NCI-H2107 treated with DMSO at 0.1 percent for 48 hours (cell line): ENCODE measurements around the gene LTB.

Experiments
- DNase-seq: peaks from one replicate; lab custom pipeline; 2025; ENCODE audit not compliant: unreplicated experiment; lab: John Stamatoyannopoulos, UW

LTB gene

DNA sequence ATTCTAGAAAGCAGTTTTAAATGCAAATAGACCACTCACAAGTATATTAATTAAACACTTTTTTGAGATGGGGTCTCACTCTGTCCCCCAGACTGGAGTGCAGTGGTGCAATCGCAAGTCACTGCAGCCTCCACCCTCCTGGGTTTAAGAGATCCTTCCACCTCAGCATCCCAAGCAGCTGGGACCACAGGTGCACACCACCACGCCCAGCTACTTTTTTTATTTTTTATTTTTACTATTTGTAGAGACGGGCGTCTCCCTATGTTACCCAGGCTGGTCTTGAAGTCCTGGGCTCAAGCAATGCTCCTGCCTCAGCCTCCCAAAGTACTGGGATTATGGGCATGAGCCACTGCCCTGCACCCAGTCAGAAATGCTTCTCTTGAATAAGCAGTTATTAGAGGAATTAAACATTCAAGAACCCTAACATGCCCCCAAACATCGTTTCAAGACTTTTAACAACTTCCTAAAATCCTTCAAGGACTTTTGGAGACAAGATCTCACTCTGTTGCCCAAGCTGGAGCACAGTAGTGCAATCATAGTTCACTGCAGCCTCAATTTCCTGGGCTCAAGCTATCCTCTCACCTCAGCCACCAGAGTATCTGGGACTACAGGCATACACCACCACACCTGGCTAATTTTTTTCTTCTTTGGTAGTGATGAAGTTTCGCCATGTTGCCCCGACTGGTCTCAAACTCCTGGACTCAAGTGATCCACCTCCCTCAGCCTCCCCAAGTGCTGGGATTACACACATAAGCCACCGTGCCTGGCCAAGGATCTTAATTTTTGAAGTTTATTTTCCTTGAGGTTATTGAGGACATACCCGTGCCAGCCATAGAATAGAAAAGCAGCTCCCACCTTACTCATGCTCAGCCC, 50.2 kb downstream of the LTB start:
- DNase-seq = no peak

GRCh38 chr6:31531162-31531561, 51.1 kb downstream of the LTB start:
- no peak for DNase-seq

DNA sequence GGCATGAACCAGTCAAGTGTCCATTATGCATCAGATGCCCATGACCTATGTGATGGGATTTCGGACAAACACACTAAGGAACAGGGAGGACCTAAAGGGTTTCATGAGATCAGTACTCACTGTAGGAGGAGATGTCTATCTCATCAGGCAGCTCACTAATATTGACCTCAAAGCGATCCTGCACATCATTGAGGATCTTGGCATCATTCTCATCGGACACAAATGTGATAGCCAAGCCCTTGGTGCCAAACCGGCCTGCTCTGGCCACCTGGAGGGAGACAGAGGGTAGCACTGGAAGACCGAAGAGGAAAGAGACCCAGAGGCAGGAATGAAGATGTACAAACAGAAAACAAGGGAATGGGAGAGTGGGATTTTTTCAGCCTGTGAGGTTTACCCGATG, 51.6 kb downstream of the LTB start:
- DNase-seq = no peak
